GM21619 (cell line): ENCODE results near the gene VRK2.
"Not testable (repeated sequence)": the region's sequence is repeated elsewhere in the genome, so short reads cannot be mapped to it uniquely, and the experiment has no call there.

Source experiments
- ATAC-seq: cut with Tn5 transposase; IDR thresholded peaks from one replicate; pipeline ENCODE4 v1.9.1; 2021; ENCODE audit not compliant: unreplicated experiment

Gene VRK2

GRCh38 chr2:58052978-58053377 is 6.4 kb downstream of the VRK2 start:
- ATAC-seq, result no peak

GRCh38 chr2:58054264-58054663 is 7.7 kb downstream of the VRK2 start:
- no peak for ATAC-seq

- ATAC-seq, result no peak
These were observed 8.6 kb downstream of the VRK2 start for GRCh38 chr2:58055033-58055786.

- ATAC-seq, result no peak
These were observed 9.7 kb downstream of the VRK2 start for GRCh38 chr2:58056192-58056916.

- ATAC-seq, result no peak
These were observed 11.3 kb downstream of the VRK2 start for GRCh38 chr2:58057707-58058530.

GRCh38 chr2:58063641-58064040 is 17.0 kb downstream of the VRK2 start:
- no peak for ATAC-seq

- ATAC-seq, result no peak
These were observed 17.5 kb downstream of the VRK2 start for GRCh38 chr2:58064086-58064485.

- ATAC-seq, result no peak
These were observed 18.6 kb downstream of the VRK2 start for GRCh38 chr2:58065248-58065647.

- ATAC-seq, result no peak
These were observed 20.4 kb downstream of the VRK2 start for GRCh38 chr2:58067001-58067400.

GRCh38 chr2:58070765-58071164 is 24.2 kb downstream of the VRK2 start:
- no peak for ATAC-seq

GRCh38 chr2:58072102-58072501 is 25.5 kb downstream of the VRK2 start:
- no peak for ATAC-seq

- no peak for ATAC-seq
These were observed 26.4 kb downstream of the VRK2 start for GRCh38 chr2:58073008-58073407.

- ATAC-seq, result no peak
These were observed 27.1 kb downstream of the VRK2 start for GRCh38 chr2:58073751-58074150.

GRCh38 chr2:58081000-58081399 is 34.4 kb downstream of the VRK2 start:
- ATAC-seq, result no peak

- no peak for ATAC-seq
These were observed 42.5 kb downstream of the VRK2 start for GRCh38 chr2:58089081-58089480.

- not testable (repeated sequence) for ATAC-seq
These were observed 46.2 kb downstream of the VRK2 start for GRCh38 chr2:58092772-58093171.

GRCh38 chr2:58097025-58097424 is 50.4 kb downstream of the VRK2 start:
- no peak for ATAC-seq

GRCh38 chr2:58098254-58099095 is 51.9 kb downstream of the VRK2 start:
- no peak for ATAC-seq

GRCh38 chr2:58099096-58099769 is 52.6 kb downstream of the VRK2 start:
- no peak for ATAC-seq

GRCh38 chr2:58101500-58101899 is 54.9 kb downstream of the VRK2 start:
- ATAC-seq, result no peak
